Body of pancreas (tissue), 4 donors: ENCODE measurements around the gene MAST3.

Source experiments
- POLR2A ChIP-seq, 3 donors: fragments of 450-650 bp; IDR thresholded peaks; one replicate each; pipeline ENCODE4 v1.6.1; 2016; ENCODE audit warnings: antibody characterized with exemption in 3 of 3, mild to moderate bottlenecking in 2 of 3
- TF ChIP-seq, protein P1 (sequence below), 7 experiments: fragments of 450-650 bp in 4 of 7; fragments of 200-600 bp in 3 of 7; sonication (generic) in 3 of 7; IDR thresholded peaks; one replicate each; pipeline ENCODE4 v1.5.1; 2016 to 2019; ENCODE audit warnings: antibody characterized with exemption in 7 of 7

DNA sequence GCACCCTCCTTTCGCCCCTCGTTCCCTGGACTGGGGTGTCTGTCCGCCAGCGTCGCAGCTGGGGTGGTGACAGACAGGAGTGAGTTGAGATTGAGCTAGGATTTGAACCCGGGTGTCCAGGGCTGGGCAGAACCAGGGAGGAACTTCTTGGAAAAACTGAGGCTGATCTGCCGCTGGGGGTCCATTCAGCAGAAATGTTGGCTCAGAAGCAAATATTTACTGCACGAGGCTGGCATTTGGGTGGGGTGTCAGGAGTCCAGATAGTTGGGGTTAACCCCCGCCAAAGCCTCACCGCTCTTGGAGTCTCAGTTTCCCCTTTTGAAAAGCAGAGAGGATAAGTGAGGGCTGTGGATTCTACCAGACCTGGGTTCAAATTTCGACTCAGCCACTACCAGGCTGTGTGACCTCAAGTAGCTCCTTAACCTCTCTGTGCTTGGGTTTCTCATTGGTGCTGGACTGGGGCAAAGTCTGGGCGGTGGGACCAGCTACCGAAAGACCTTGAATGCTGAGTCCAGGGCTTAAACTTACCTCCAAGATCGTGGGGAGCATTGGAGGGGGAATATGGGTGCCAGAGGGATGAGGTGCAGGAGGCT is 20.9 kb downstream of the MAST3 start:
- TF ChIP-seq, protein P1, sequence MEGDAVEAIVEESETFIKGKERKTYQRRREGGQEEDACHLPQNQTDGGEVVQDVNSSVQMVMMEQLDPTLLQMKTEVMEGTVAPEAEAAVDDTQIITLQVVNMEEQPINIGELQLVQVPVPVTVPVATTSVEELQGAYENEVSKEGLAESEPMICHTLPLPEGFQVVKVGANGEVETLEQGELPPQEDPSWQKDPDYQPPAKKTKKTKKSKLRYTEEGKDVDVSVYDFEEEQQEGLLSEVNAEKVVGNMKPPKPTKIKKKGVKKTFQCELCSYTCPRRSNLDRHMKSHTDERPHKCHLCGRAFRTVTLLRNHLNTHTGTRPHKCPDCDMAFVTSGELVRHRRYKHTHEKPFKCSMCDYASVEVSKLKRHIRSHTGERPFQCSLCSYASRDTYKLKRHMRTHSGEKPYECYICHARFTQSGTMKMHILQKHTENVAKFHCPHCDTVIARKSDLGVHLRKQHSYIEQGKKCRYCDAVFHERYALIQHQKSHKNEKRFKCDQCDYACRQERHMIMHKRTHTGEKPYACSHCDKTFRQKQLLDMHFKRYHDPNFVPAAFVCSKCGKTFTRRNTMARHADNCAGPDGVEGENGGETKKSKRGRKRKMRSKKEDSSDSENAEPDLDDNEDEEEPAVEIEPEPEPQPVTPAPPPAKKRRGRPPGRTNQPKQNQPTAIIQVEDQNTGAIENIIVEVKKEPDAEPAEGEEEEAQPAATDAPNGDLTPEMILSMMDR (IDR thresholded peaks at IDR 0.05) = no peak
- TF ChIP-seq POLR2A (IDR thresholded peaks at IDR 0.05) = no peak
